Muscle of leg (tissue), 11 donors: ENCODE measurements around the gene MAD1L1. TPM values are rescaled to one million over a fixed set of nuclear protein-coding genes. Genes with fewer than 3 reads are reported as not detected.

ENCODE experiments used
- DNase-seq: peaks from one replicate; pipeline ENCODE4 v3.0.0; 2013
- H3K27ac ChIP-seq: one replicate; pipeline ENCODE4 v1.5.1; 2013; ENCODE audit warnings: mild to moderate bottlenecking, low read length, control low read depth
- H3K27me3 ChIP-seq: one replicate; pipeline ENCODE4 v1.6.1; 2013; ENCODE audit warnings: low read length; ENCODE audit not compliant: control insufficient read depth, insufficient read depth
- H3K36me3 ChIP-seq: one replicate; pipeline ENCODE4 v1.6.1; 2013; ENCODE audit warnings: low read length; ENCODE audit not compliant: control insufficient read depth, insufficient read depth
- H3K4me1 ChIP-seq: one replicate; pipeline ENCODE4 v1.6.1; 2013; ENCODE audit warnings: low read length; ENCODE audit not compliant: control insufficient read depth, insufficient read depth
- H3K4me3 ChIP-seq: one replicate; pipeline ENCODE4 v1.5.1; 2013; ENCODE audit warnings: low read length, control low read depth
- H3K9me3 ChIP-seq: replicated peaks from 2 replicates; pipeline ENCODE4 v1.6.1; 2013; ENCODE audit warnings: low read depth, low read length; ENCODE audit not compliant: control insufficient read depth
- WGBS: methylation state at CpG from one replicate; pipeline ENCODE4 v1.1.5; 2013; ENCODE audit warnings: missing lambda C conversion rate; ENCODE audit not compliant: insufficient coverage; 5-methylcytosine and 5-hydroxymethylcytosine counted together
- polyA plus RNA-seq, 8 donors: library from polyadenylated mRNA; unstranded; fragments of 120-200 nt; gene quantifications; one replicate each; pipeline versions ENCODE4 v1.2.1 to v1.2.3, GENCODE V29; 2013; ENCODE audit warnings: inconsistent platforms in 1 of 8, low replicate concordance in 1 of 8; ENCODE audit not compliant: insufficient read length in 8 of 8, insufficient read depth in 1 of 8
- total RNA-seq: library from RNA; stranded (reverse); fragments of 120-200 nt; gene quantifications from one replicate; pipeline ENCODE4 v1.2.4, GENCODE V29; 2013

Gene MAD1L1
- total and polyA plus RNA-seq, 9 donors: 19.1 to 38.7 (median 21.8) TPM

- Histone ChIP-seq H3K9me3 (peaks cover 2% of the 10 kb centered on the region), H3K4me3 (no peak overlapping the region), H3K27ac (no peak overlapping the region), H3K36me3 (peaks cover 83% of the 10 kb centered on the region), H3K4me1 (peaks cover 7% of the 10 kb centered on the region), H3K27me3 (no peaks in the 10 kb centered on the region)
- WGBS: 93% methylated on average over 4 of the region's 8 CpGs
- DNase-seq: no peak
Measured at GRCh38 chr7:2219606-2220005, 13.1 kb downstream of the MAD1L1 start.

DNA sequence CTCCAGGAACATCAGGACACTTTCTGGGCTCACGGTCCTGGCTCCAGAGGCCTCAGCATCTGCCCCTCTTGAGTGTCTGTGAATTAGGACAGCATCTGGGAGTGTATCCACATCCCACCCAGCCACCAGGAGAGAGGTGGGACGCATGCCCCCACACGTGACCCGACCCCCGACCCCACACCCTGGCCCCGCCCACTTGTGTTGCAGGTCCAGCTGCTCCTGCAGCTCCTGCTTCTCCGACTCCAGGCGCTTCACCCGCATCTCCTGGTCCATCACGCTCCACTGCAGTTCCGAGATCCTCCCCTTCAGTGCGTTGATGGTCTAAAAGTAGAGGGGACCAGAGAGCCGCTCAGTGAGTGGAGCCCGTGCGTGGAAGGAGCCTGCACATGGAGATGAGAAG lies 13.6 kb downstream of the MAD1L1 start:
- Histone ChIP-seq H3K27ac (no peak overlapping the region), H3K4me1 (peaks cover 6% of the 10 kb centered on the region), H3K36me3 (peaks cover 83% of the 10 kb centered on the region), H3K27me3 (no peaks in the 10 kb centered on the region), H3K4me3 (no peak overlapping the region), H3K9me3 (peaks cover 2% of the 10 kb centered on the region)
- 97% methylated on average over 5 of the region's 15 CpGs for WGBS
- no peak for DNase-seq

GRCh38 chr7:2218444-2218785 lies 14.3 kb downstream of the MAD1L1 start:
- 90% methylated on average over 8 of the region's 9 CpGs for WGBS
- Histone ChIP-seq H3K27ac (no peak overlapping the region), H3K36me3 (peaks cover 83% of the 10 kb centered on the region), H3K9me3 (peaks cover 2% of the 10 kb centered on the region), H3K27me3 (no peaks in the 10 kb centered on the region), H3K4me1 (peaks cover 4% of the 10 kb centered on the region), H3K4me3 (no peak overlapping the region)
- DNase-seq: no peak

DNA sequence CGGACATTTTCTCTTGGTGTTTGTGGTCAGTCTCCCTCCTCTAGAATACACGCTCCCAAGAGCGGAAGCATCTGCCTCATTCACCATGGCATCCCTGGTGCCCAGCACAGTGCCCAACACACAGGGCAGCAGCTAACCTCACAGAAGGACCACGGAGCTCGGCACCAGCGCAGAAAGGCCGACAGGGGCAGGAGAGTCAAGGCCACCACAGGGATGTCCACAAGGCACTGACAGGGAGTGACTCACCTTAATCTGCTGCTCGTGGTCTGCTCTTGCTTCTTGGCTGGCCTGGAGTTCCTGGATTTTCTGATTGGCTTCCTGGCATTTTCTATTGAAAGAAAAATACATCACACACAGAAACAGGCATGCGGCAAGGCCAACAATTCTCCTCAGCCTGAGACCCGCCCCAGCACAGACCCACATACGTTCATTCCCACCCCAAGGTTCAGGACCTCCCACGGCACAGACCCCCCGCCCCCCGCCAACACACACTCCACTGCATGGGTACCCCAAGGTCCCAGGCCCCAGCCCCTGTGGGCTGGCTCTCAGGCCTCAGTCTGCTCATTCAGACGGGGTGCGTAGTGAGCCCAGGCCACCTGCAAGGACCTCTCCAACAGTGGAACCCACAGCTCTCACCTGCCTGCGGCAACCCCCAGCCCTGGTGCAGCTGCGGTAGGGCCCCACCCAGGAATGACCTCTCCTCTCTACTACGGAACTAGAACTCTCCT lies 14.9 kb downstream of the MAD1L1 start:
- no peaks in the 10 kb centered on the region for H3K27me3 ChIP-seq
- H3K4me1 ChIP-seq: peaks cover 4% of the 10 kb centered on the region
- no peak overlapping the region for H3K27ac ChIP-seq
- no peak for DNase-seq
- peaks cover 83% of the 10 kb centered on the region for H3K36me3 ChIP-seq
- no peak overlapping the region for H3K4me3 ChIP-seq
- H3K9me3 ChIP-seq: peaks cover 2% of the 10 kb centered on the region
- 86% methylated on average over 18 of the region's 19 CpGs for WGBS

GRCh38 chr7:2217206-2217605 lies 15.5 kb downstream of the MAD1L1 start:
- Histone ChIP-seq H3K27ac (no peak overlapping the region), H3K4me3 (no peak overlapping the region), H3K9me3 (peaks cover 2% of the 10 kb centered on the region), H3K27me3 (no peaks in the 10 kb centered on the region), H3K36me3 (peaks cover 83% of the 10 kb centered on the region), H3K4me1 (peaks cover 4% of the 10 kb centered on the region)
- WGBS: 87% methylated on average over 8 of the region's 10 CpGs
- no peak for DNase-seq

GRCh38 chr7:2215851-2216250 lies 16.9 kb downstream of the MAD1L1 start:
- no peak for DNase-seq
- peaks cover 4% of the 10 kb centered on the region for H3K4me1 ChIP-seq
- H3K9me3 ChIP-seq: peaks cover 2% of the 10 kb centered on the region
- no peak overlapping the region for H3K27ac ChIP-seq
- peaks cover 87% of the 10 kb centered on the region for H3K36me3 ChIP-seq
- H3K27me3 ChIP-seq: no peaks in the 10 kb centered on the region
- H3K4me3 ChIP-seq: no peak overlapping the region
- 96% methylated on average over 16 of the region's 17 CpGs for WGBS

DNA sequence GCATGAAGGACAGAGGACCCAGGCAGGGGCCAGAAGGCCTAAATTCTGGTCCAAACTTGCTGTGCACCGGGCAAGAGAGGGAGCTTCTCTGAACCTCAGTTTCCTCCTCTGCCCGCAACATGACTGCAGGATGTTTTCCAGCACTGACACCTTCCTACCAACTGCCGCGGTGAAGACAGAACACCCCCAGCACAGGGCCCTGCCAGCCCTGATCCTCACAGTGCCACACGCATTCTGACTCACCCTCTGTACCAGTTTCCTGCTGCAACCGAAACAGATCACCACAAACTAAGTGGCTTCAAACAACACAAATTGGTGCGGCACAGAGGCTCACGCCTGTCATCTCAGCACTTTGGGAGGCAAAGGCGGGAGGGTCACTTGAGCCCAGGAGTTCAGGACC lies 18.1 kb downstream of the MAD1L1 start:
- WGBS: 97% methylated on average over 9 of the region's 9 CpGs
- no peak for DNase-seq
- Histone ChIP-seq H3K36me3 (peaks cover 84% of the 10 kb centered on the region), H3K4me3 (no peak overlapping the region), H3K9me3 (peaks cover 2% of the 10 kb centered on the region), H3K4me1 (peaks cover 4% of the 10 kb centered on the region), H3K27me3 (no peaks in the 10 kb centered on the region), H3K27ac (no peak overlapping the region)

DNA sequence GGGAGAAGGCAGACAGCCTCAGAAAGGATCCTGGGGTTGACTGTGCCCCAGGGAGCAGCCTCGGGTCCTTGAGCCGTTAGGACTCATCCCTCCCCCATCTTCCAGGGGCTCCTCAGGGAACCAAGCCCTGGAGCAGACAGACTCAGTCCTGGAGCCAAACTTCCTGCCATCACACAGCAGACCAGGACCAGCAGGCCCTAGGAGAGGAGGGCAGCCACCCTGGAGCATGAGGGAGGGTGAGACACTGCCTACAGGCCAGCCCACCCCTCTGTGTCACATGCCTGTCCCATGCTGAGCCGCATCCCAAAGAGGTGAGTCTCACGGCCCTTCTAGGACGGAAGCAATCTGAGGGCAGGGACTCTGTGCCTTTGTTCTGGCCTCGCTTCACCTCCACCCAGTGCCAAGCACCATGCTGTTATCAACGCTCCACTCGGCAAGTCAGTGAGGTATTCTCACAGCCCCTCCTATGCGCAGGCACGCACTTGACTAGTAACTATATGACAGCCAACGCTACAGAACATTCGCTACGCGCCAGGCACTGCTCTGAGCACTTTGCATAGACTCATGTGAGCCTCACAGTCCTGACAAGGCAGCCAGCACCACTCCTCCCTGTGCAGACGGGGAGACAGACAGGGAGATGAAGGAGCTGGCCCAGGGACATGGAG lies 19.1 kb downstream of the MAD1L1 start:
- Histone ChIP-seq H3K36me3 (peaks cover 81% of the 10 kb centered on the region), H3K4me3 (no peak overlapping the region), H3K27ac (no peak overlapping the region), H3K9me3 (peaks cover 2% of the 10 kb centered on the region), H3K4me1 (peaks cover 10% of the 10 kb centered on the region), H3K27me3 (no peaks in the 10 kb centered on the region)
- no peak for DNase-seq
- 84% methylated on average over 13 of the region's 15 CpGs for WGBS

DNA sequence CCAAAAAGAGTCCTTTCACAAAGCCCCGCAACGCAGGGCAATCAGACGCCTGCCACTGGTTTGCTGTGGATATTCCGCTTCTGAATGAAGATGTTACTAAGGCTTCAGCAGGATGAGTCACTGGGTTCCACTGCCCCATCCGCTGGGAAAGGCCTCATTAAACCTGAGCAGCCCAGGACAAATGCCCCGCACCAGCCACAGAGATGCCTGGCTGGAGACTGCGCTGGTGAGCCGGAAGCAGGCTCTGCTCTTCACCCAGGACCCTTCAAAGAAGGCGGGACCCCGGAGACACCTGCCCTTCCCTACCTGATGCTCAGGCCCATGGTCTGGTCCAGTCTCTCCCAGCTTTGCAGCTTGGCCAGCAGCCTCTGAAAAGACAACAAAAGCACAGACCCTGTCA lies 19.8 kb downstream of the MAD1L1 start:
- no peak overlapping the region for H3K27ac ChIP-seq
- 94% methylated on average over 10 of the region's 10 CpGs for WGBS
- H3K4me3 ChIP-seq: no peak overlapping the region
- peaks cover 81% of the 10 kb centered on the region for H3K36me3 ChIP-seq
- peaks cover 2% of the 10 kb centered on the region for H3K9me3 ChIP-seq
- H3K4me1 ChIP-seq: peaks cover 10% of the 10 kb centered on the region
- DNase-seq: no peak
- no peaks in the 10 kb centered on the region for H3K27me3 ChIP-seq

DNA sequence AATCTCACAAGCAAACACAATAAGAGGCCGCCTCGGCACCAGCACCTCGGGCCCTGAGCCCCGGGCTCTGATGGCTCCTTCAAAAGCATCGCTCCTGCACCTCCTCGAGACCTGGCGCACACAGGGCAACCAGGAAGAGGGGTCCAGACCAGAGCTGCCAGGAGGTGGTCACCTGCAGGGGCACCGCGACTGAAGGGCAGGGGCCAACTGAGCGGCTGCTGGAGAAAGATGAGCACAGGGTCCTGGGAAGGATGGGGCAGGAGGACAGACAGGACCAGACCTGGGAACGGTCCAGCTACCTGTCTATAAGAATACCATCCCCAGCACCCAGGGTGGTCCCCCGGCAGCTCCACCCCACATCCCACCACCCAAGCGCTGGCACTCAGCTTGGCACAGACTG lies 20.8 kb downstream of the MAD1L1 start:
- Histone ChIP-seq H3K36me3 (peaks cover 80% of the 10 kb centered on the region), H3K4me3 (no peak overlapping the region), H3K4me1 (peaks cover 10% of the 10 kb centered on the region), H3K27me3 (no peaks in the 10 kb centered on the region), H3K9me3 (peaks cover 2% of the 10 kb centered on the region), H3K27ac (no peak overlapping the region)
- DNase-seq: no peak
- WGBS: 93% methylated on average over 11 of the region's 13 CpGs
